NCI-H1105 (cell line): Measurements from ENCODE around the gene SNX32.

Experiments used
- DNase-seq: peaks from one replicate; lab custom pipeline; 2025; lab: John Stamatoyannopoulos, UW

Gene SNX32

GRCh38 chr11:65833297-65834030 lies at the start of gene SNX32:
Gene SNX32, plus strand, starts transcription at chr11:65833963. Its CDS starts 103 bp downstream, at chr11:65834066.
- peak; percentile 91 for DNase-seq

GRCh38 chr11:65785319-65786007 lies 48.3 kb upstream of the SNX32 start:
- DNase-seq, result no peak

- no peak for DNase-seq
These were observed 47.6 kb upstream of the SNX32 start for GRCh38 chr11:65786008-65786785.

GRCh38 chr11:65786786-65787636 lies 46.8 kb upstream of the SNX32 start, which contains the start of gene OVOL1:
Gene OVOL1, plus strand, starts transcription at chr11:65787063. Its CDS starts 311 bp downstream, at chr11:65787374.
- peak; percentile 44 for DNase-seq

GRCh38 chr11:65787649-65788622 lies 45.8 kb upstream of the SNX32 start:
- no peak for DNase-seq

GRCh38 chr11:65788821-65789220 lies 44.9 kb upstream of the SNX32 start:
- DNase-seq, result no peak

GRCh38 chr11:65789230-65790103 lies 44.3 kb upstream of the SNX32 start:
- no peak for DNase-seq

GRCh38 chr11:65790104-65790901 lies 43.5 kb upstream of the SNX32 start:
- no peak for DNase-seq

GRCh38 chr11:65790902-65791650 lies 42.7 kb upstream of the SNX32 start:
- no peak for DNase-seq

- no peak for DNase-seq
These were observed 42.0 kb upstream of the SNX32 start for GRCh38 chr11:65791719-65792213.

GRCh38 chr11:65792456-65792855 lies 41.3 kb upstream of the SNX32 start:
- no peak for DNase-seq

GRCh38 chr11:65793144-65793581 lies 40.6 kb upstream of the SNX32 start:
- peak; percentile 91 for DNase-seq

- no peak for DNase-seq
These were observed 40.0 kb upstream of the SNX32 start for GRCh38 chr11:65793625-65794400.

- DNase-seq, result no peak
These were observed 38.9 kb upstream of the SNX32 start for GRCh38 chr11:65794570-65795510.

GRCh38 chr11:65796726-65797601 lies 36.8 kb upstream of the SNX32 start:
- no peak for DNase-seq
